Lung (tissue), 12 donors: Measurements from ENCODE around the gene ADGRF1. TPM values are rescaled to one million over a fixed set of nuclear protein-coding genes. Genes with fewer than 3 reads are reported as not detected.

Experiments
- ATAC-seq: fragments of 200-7000 bp; cut with Tn5 transposase; one replicate; pipeline ENCODE4 v1.9.1; 2020; ENCODE audit warnings: moderate number of reproducible peaks; ENCODE audit not compliant: insufficient read depth, low FRiP score
- DNase-seq, 3 donors: peaks; one replicate each; pipeline ENCODE4 v3.0.0-alpha.2; 2013 to 2017
- H3K27ac ChIP-seq, 2 donors: one replicate each; pipeline ENCODE4 v1.5.1; 2013; ENCODE audit warnings: mild to moderate bottlenecking in 2 of 2, moderate library complexity in 2 of 2, control low read depth in 1 of 2, inconsistent platforms in 1 of 2, low read depth in 1 of 2, low read length in 1 of 2
- H3K27me3 ChIP-seq, 3 donors: one replicate each; pipeline ENCODE4 v1.5.1; 2013; ENCODE audit warnings: low read length in 2 of 3; ENCODE audit not compliant: control insufficient read depth in 3 of 3, insufficient read depth in 3 of 3
- H3K36me3 ChIP-seq, 4 donors: one replicate each; pipeline ENCODE4 v1.5.1; 2013; ENCODE audit warnings: low read length in 4 of 4, mild to moderate bottlenecking in 1 of 4, moderate library complexity in 1 of 4; ENCODE audit not compliant: control insufficient read depth in 4 of 4, insufficient read depth in 4 of 4
- H3K4me1 ChIP-seq, 5 donors: one replicate each; pipeline ENCODE4 v1.5.1; 2013; ENCODE audit warnings: low read length in 5 of 5, mild to moderate bottlenecking in 2 of 5, moderate library complexity in 1 of 5; ENCODE audit not compliant: control insufficient read depth in 5 of 5, insufficient read depth in 5 of 5
- H3K4me3 ChIP-seq: one replicate; pipeline ENCODE4 v1.5.1; 2013; ENCODE audit warnings: mild to moderate bottlenecking, control low read depth, moderate library complexity
- H3K9ac ChIP-seq, 2 donors: one replicate each; pipeline ENCODE4 v1.5.1; 2013; ENCODE audit warnings: low read length in 2 of 2, control low read depth in 1 of 2; ENCODE audit not compliant: insufficient read depth in 1 of 2
- H3K9me3 ChIP-seq, 4 donors: one replicate each; pipeline ENCODE4 v1.5.1; 2013; ENCODE audit warnings: low read length in 3 of 4, mild to moderate bottlenecking in 1 of 4, moderate library complexity in 1 of 4; ENCODE audit not compliant: control insufficient read depth in 4 of 4, insufficient read depth in 3 of 4
- WGBS, 2 donors: extraction: QIAGEN DNeasy Blood & Tissue Kit; methylation state at CpG; one replicate each; pipeline ENCODE4 v1.1.7; 2013; 5-methylcytosine and 5-hydroxymethylcytosine counted together
- polyA plus RNA-seq, 2 donors: library from polyadenylated mRNA; stranded (reverse); fragments of 200-250 nt; gene quantifications; one replicate each; pipeline ENCODE4 v1.2.1, GENCODE V29; 2013
- total RNA-seq, 2 donors: library from RNA; depleted of rRNA in 1 of 2; stranded (reverse); fragments of >200 nt in 1 of 2; gene quantifications; one replicate each; pipeline ENCODE4 v1.2.1, GENCODE V29; 2014 to 2021
- TF ChIP-seq, protein P1 (sequence below): IDR thresholded peaks from 2 replicates; pipeline ENCODE4 v1.5.1; 2012; ENCODE audit warnings: mild to moderate bottlenecking; ENCODE audit errors: control extremely low read depth, extremely low read depth
- donor health status: control.
- donor health status: control.
- donor health status: Bipolar disorder and iron deficiency.
- donor health status: healthy.
- donor health status: DM: yes; HTN: yes; CAD: no.

The ADGRF1 gene
- total and polyA plus RNA-seq, 4 donors, result 4.0 to 23.3 (median 12.6) TPM

DNA sequence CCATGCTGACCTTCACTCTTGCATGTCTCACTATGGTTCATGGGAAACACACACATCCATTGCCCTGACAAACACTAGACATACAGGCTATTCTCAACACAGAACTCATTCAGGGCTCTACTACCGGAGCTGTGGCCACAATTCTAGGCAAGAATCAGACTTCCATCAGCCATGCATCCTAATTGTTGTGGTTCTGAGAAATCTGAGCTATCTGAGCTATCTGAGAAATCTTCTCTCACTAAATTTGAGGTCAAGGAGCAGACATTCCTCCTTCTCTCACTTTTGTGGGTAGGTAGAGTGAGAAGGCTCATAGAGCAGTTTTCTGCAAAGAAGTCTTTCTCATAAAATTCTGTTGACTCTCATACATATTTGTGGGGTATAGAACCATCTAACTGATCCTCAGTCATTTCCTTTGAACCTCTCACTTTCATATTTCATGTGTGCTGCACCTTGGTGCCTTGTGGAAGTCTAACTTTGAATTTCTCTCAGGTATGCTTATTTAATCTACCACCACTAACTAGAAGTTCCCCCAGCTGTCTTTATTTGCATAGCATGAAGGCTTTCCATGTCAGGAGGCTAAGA lies 43.6 kb downstream of the ADGRF1 start:
- Histone ChIP-seq H3K4me1 (peaks cover 0 to 5% (median 0%) of the 10 kb centered on the region in 5 donors), H3K4me3 (no peak overlapping the region), H3K36me3 (no peaks in the 10 kb centered on the region), H3K9me3 (no peaks in the 10 kb centered on the region), H3K27me3 (no peaks in the 10 kb centered on the region), H3K27ac (no peak overlapping the region), H3K9ac (no peak overlapping the region)
- TF ChIP-seq, protein P1, sequence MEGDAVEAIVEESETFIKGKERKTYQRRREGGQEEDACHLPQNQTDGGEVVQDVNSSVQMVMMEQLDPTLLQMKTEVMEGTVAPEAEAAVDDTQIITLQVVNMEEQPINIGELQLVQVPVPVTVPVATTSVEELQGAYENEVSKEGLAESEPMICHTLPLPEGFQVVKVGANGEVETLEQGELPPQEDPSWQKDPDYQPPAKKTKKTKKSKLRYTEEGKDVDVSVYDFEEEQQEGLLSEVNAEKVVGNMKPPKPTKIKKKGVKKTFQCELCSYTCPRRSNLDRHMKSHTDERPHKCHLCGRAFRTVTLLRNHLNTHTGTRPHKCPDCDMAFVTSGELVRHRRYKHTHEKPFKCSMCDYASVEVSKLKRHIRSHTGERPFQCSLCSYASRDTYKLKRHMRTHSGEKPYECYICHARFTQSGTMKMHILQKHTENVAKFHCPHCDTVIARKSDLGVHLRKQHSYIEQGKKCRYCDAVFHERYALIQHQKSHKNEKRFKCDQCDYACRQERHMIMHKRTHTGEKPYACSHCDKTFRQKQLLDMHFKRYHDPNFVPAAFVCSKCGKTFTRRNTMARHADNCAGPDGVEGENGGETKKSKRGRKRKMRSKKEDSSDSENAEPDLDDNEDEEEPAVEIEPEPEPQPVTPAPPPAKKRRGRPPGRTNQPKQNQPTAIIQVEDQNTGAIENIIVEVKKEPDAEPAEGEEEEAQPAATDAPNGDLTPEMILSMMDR, result no peak
- WGBS, 2 donors, result 93 to 94% methylated on average over 1 of the region's 1 CpG
- DNase-seq (no peak), ATAC-seq (no peak)

DNA sequence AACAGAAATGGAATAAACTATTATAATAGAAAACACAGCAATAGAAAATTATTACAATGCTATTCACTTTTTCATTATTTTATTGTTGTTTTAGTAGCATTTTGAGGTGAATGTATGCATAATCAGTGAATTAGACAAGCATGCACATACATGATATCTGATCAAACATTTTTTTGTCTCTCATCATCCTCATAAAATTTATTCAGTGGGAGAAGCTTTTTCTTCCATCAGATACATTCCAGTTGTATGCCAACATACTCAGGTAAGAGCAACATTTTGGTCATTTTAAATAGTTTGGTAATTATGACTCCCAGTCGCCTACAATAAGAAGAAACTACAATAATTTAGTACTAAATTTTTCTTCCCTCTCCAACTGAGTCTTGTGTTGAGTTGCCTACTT lies 44.5 kb downstream of the ADGRF1 start:
- H3K36me3 ChIP-seq, result no peaks in the 10 kb centered on the region
- DNase-seq, result no peak
- H3K9ac ChIP-seq, result no peak overlapping the region
- 93 to 94% methylated on average over 1 of the region's 1 CpG for WGBS, 2 donors
- no peak overlapping the region for H3K27ac ChIP-seq
- H3K27me3 ChIP-seq, result no peaks in the 10 kb centered on the region
- no peaks in the 10 kb centered on the region for H3K9me3 ChIP-seq
- peaks cover 0 to 5% (median 0%) of the 10 kb centered on the region in 5 donors for H3K4me1 ChIP-seq
- H3K4me3 ChIP-seq, result no peak overlapping the region
- TF ChIP-seq, protein P1, result no peak
- no peak for ATAC-seq

DNA sequence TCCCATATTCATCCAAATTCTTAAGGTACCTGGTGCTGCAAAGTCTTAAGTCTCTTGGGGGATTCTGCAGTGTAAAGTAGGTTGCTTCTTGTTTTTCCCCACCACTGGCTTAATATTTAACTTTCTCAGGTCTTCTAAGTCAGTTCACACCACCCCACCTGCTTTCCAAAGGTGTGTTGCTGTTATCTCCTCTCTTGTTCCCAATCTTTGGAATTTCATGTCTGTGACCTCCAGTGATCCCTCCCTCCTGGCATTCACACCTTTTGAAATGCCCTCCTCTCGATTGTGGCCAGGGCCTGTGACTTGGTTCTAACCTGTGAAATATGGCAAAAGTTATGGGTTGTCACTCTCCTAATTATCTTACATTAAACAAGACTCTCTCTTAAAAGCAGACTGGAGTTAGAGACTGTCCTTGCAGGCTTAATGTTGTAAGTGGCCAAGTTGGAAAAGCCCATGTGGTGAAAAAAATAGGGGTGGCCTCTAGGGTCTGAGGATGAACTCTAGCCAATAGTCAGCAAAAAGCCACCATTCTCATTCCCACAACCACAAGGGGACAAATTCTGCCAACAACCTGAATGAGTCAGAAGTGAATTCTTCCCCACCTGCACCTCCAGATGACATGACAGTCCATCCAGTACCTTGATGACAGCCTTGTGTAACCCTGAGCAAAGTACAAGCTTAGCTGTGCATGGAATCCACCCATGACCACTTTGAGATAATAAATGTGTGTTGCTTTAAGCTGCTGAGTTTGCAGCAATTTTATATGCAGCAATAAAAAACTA lies 45.1 kb downstream of the ADGRF1 start:
- H3K36me3 ChIP-seq, result no peaks in the 10 kb centered on the region
- no peak overlapping the region for H3K27ac ChIP-seq
- TF ChIP-seq, protein P1, result no peak
- H3K4me1 ChIP-seq, result peaks cover 0 to 5% (median 0%) of the 10 kb centered on the region in 5 donors
- DNase-seq (no peak), ATAC-seq (no peak)
- no peak overlapping the region for H3K9ac ChIP-seq
- H3K27me3 ChIP-seq, result no peaks in the 10 kb centered on the region
- H3K4me3 ChIP-seq, result no peak overlapping the region
- WGBS, 2 donors, result 81% methylated on average over 1 of the region's 1 CpG
- H3K9me3 ChIP-seq, result no peaks in the 10 kb centered on the region
